ENCODE measurements around the gene TOE1.
"Not testable (repeated sequence)": the region's sequence is repeated elsewhere in the genome, so short reads cannot be mapped to it uniquely, and the experiment has no call there.

GRCh38 chr1:45384213-45384612 lies 44.2 kb downstream of the TOE1 start:
- not testable (repeated sequence) for TF ChIP-seq CTCF (IDR thresholded peaks at IDR 0.05 in 4 of 5, conservative IDR thresholded peaks at IDR 0.05 in 1 of 5); POLR2A (IDR thresholded peaks at IDR 0.05)

All from gastrocnemius medialis (tissue), 4 donors.